ENCODE measurements around the gene ATXN1.

Gene ATXN1

GRCh38 chr6:16799279-16800193, 38.3 kb upstream of the ATXN1 start:
- no peak overlapping the region for H3K4me3 ChIP-seq (ENCODE audit: low read depth, low read length)
- no peaks in the 10 kb centered on the region for H3K36me3 ChIP-seq (ENCODE audit: control insufficient read depth in 2 of 2, insufficient read depth in 1 of 2, low read length in 2 of 2)
- CTCF ChIA-PET, result interaction anchor here (0.6 to 1.4 kb wide), 2 partner anchors 162 to 165 kb away, joined by 3 to 7 read pairs; no protein-coding TSS in a partner anchor
- POLR2A ChIA-PET, result no interaction called here
- TF ChIP-seq PRDM10 (tag by site-specific recombination; IDR thresholded peaks at IDR 0.05) (no peak), ZNF530 (tag by site-specific recombination; IDR thresholded peaks at IDR 0.05; ENCODE audit: low read depth) (no peak), ZNF768 (tag by site-specific recombination; IDR thresholded peaks at IDR 0.05) (no peak), ZBTB6 (tag by site-specific recombination; IDR thresholded peaks at IDR 0.05) (no peak), ZNF274 (IDR thresholded peaks at IDR 0.05; ENCODE audit: low read length) (no peak), ZNF274 (tag by site-specific recombination; IDR thresholded peaks at IDR 0.05; ENCODE audit: borderline replicate concordance) (no peak)
- H3K27ac ChIP-seq (ENCODE audit: extremely low read depth, low read depth, low read length), result no peak overlapping the region
- H3K9me3 ChIP-seq (ENCODE audit: control insufficient read depth, insufficient read depth, low read depth, low read length), result no peaks in the 10 kb centered on the region
- H3K4me1 ChIP-seq (ENCODE audit: control insufficient read depth, insufficient read depth, low read length), result peaks cover 7% of the 10 kb centered on the region

- POLR2A ChIA-PET, result no interaction called here
Observed at GRCh38 chr6:16793828-16794412, 32.7 kb upstream of the ATXN1 start.

More at GRCh38 chr6:16793828-16794412, 32.7 kb upstream of the ATXN1 start:
- Histone ChIP-seq H3K4me1 (ENCODE audit: control insufficient read depth, insufficient read depth, low read length) (no peaks in the 10 kb centered on the region), H3K4me3 (ENCODE audit: low read depth, low read length) (no peak overlapping the region), H3K27ac (ENCODE audit: extremely low read depth, low read depth, low read length) (no peak overlapping the region), H3K36me3 (ENCODE audit: control insufficient read depth in 2 of 2, insufficient read depth in 1 of 2, low read length in 2 of 2) (no peaks in the 10 kb centered on the region), H3K9me3 (ENCODE audit: control insufficient read depth, insufficient read depth, low read depth, low read length) (no peaks in the 10 kb centered on the region)
- CTCF ChIA-PET, result interaction anchor here (0.7 kb wide), 1 partner anchor 23 kb away, joined by 4 read pairs; no protein-coding TSS in a partner anchor
- no peak for TF ChIP-seq ZNF449 (tag by site-specific recombination; IDR thresholded peaks at IDR 0.05)
- TF ChIP-seq ZBTB49 (tag by site-specific recombination; IDR thresholded peaks at IDR 0.05; ENCODE audit: low read depth), result no peak
- TF ChIP-seq ZNF548 (tag by site-specific recombination; IDR thresholded peaks at IDR 0.05), result no peak
- TF ChIP-seq ZNF394 (tag by site-specific recombination; IDR thresholded peaks at IDR 0.05; ENCODE audit: borderline replicate concordance), result no peak
- TF ChIP-seq ZNF341 (tag by site-specific recombination; IDR thresholded peaks at IDR 0.05; ENCODE audit: low read depth), result no peak
- no peak for TF ChIP-seq REPIN1 (tag by site-specific recombination; IDR thresholded peaks at IDR 0.05; ENCODE audit: low read depth)
- TF ChIP-seq ZNF701 (tag by site-specific recombination; IDR thresholded peaks at IDR 0.05), result no peak
- TF ChIP-seq ZBTB8A (tag by site-specific recombination; IDR thresholded peaks at IDR 0.05), result no peak
- TF ChIP-seq ZNF10 (tag by site-specific recombination; IDR thresholded peaks at IDR 0.05), result no peak
